Astrocyte of the spinal cord (primary cell): Measurements from ENCODE around the gene HLX.
A peak's percentile ranks its signal among the peaks of the same experiment; 100 is the strongest.

Source experiments
- DNase-seq: peaks from one replicate; pipeline ENCODE4 v3.0.0; 2011; ENCODE audit warnings: low read depth, low spot score
- H3K4me3 ChIP-seq: 2 replicates; pipeline ENCODE4 v1.5.1; 2011; ENCODE audit warnings: low read depth, mild to moderate bottlenecking, low read length, moderate library complexity
- in situ Hi-C: cut with HindIII; loops from 2 replicates; pipeline ENCODE4 v1.10.0; 2017; ENCODE audit warnings: low sequenced_read_pairs
- TF ChIP-seq, protein P1 (sequence below): IDR thresholded peaks from 2 replicates; pipeline ENCODE4 v1.5.1; 2012; ENCODE audit warnings: low read depth, mild to moderate bottlenecking, low read length, inconsistent platforms

Gene HLX

GRCh38 chr1:220890602-220891001 is 11.4 kb downstream of the HLX start:
- H3K4me3 ChIP-seq, result no peak overlapping the region
- TF ChIP-seq, protein P1, sequence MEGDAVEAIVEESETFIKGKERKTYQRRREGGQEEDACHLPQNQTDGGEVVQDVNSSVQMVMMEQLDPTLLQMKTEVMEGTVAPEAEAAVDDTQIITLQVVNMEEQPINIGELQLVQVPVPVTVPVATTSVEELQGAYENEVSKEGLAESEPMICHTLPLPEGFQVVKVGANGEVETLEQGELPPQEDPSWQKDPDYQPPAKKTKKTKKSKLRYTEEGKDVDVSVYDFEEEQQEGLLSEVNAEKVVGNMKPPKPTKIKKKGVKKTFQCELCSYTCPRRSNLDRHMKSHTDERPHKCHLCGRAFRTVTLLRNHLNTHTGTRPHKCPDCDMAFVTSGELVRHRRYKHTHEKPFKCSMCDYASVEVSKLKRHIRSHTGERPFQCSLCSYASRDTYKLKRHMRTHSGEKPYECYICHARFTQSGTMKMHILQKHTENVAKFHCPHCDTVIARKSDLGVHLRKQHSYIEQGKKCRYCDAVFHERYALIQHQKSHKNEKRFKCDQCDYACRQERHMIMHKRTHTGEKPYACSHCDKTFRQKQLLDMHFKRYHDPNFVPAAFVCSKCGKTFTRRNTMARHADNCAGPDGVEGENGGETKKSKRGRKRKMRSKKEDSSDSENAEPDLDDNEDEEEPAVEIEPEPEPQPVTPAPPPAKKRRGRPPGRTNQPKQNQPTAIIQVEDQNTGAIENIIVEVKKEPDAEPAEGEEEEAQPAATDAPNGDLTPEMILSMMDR, result no peak
- in situ Hi-C loops, result no loop called here
- DNase-seq, result peak; percentile 12

- TF ChIP-seq, protein P1, result no peak
- in situ Hi-C loops, result no loop called here
- no peak for DNase-seq
- no peak overlapping the region for H3K4me3 ChIP-seq
Measured at GRCh38 chr1:220891224-220892085, 12.2 kb downstream of the HLX start.

DNA sequence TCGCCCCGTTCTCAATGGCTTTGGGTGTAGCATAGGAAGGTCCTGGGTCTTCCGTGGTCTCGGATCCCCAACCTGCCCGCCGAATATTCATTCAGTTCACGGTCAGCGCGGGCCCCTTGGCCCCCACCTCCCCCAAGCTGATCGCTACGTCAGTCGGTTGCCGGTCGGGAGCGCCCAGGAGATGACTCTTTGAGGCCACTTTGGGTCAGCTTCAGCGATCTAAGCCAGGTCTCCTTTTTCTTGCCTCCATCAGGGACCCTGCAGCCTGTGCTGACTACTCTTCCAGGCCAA is 12.8 kb downstream of the HLX start:
- in situ Hi-C loops, result no loop called here
- H3K4me3 ChIP-seq, result no peak overlapping the region
- DNase-seq, result no peak
- TF ChIP-seq, protein P1, result no peak

DNA sequence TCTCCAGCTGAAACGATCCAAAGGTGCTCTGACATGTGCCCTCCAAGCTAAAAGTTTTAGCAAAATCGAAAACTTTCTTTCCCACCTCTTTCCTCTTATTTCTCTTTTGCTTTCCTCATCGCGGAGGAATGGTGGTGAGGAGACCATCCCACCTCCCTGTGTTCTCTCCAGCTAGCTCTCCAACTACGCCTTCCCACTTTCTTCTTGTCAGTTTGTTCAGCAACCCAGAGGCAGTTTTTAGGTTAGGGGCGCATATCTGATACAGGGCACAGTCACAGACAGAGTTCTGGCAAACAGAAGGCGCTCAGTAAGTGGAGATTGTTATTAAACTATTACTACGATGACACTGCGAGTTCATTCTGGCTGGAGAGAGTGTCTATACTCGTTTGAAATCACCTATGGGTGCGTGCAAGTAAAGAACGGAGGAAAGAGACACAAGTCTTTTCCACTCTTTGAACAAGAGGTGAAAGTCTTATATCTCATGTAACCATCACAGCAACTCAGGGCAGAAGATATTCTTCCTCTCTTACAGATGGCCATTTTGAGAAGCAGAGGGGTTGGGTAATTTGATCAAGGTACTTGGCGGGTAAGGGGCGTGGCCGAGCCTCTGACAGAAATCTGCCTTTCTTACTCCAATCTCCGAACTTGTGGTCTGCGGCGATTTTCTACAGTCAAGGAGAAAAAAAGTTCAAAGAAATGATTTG is 13.9 kb downstream of the HLX start:
- in situ Hi-C loops, result no loop called here
- DNase-seq, result no peak
- TF ChIP-seq, protein P1, result no peak
- H3K4me3 ChIP-seq, result no peak overlapping the region

GRCh38 chr1:220893701-220894024 is 14.4 kb downstream of the HLX start:
- TF ChIP-seq, protein P1, result no peak
- H3K4me3 ChIP-seq, result peak overlapping the region; percentile 29
- DNase-seq, result no peak
- in situ Hi-C loops, result no loop called here

DNA sequence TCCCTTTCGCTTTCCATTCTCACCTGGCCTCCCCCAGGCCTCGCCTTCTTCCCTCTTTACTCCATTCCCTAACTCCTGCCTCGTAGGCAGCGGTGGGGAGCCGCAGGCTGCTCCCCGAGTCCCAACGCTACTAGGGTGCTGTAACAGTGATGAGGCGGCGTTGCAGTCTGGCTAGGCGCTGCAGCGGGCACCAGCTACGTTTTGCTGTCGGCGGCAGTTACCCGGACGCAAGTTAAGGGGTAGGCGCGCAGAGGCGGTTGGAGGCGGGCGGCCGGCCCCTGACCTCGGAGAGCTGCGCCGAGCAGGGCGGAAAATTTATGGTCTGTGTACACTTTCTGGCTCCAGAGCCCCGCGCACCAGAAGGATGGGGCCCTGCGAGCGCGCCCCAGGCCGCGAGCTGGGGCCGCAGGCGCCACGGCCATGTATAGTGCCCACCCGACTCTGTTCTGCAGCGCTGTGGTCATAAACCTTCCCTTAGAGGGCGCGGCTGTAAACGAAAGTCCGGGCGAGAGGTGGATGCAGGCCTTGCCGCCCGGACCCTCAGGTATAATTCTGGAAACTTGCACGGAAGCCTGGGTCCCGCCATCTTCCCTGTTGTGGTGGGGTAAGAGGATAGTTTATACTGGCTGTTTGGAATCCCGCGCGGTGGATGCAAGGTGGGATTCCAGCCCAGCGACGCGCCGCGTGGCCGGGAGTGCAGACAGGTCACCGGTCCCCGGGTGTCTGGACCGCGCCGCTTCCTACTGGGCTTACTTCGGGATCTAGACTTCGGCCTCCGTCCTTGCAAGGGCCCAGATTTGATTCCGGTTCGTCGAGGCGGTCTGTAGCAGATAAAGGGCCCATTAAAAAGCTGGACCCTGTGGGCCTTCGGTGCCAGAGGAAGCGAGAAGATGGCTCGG is 15.0 kb downstream of the HLX start:
- peak overlapping the region; percentile 29 for H3K4me3 ChIP-seq
- in situ Hi-C loops, result no loop called here
- TF ChIP-seq, protein P1, result no peak
- no peak for DNase-seq
